Activated CD4-positive, alpha-beta T cell treated with anti-CD3 and anti-CD28 coated beads for 4 hours (primary cell): ENCODE measurements around the gene AMBN.
"Not testable (repeated sequence)": the region's sequence is repeated elsewhere in the genome, so short reads cannot be mapped to it uniquely, and the experiment has no call there.

Source experiments
- DNase-seq, 2 donors: peaks; one replicate each; pipeline ENCODE4 v3.0.0-alpha.2; 2020

Gene AMBN

DNA sequence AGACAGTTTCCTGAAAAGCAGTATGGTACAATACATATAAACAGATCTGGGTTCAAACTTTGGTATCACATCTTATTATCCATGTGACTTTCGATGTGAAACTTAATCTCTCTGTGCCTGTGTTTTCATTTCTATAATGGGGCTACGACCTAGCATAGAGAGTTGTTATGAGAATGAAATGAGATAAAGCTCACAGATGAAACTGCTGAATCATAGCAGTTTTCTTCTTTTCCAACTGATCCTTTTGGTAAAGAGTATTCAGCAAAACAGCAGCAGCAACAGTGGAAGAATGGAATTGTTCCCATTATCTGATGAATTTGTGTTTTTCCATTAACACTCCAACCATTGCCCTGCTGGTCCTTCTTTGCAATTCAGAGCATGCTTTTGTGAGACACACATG, 16.3 kb downstream of the AMBN start:
- no peak for DNase-seq

DNA sequence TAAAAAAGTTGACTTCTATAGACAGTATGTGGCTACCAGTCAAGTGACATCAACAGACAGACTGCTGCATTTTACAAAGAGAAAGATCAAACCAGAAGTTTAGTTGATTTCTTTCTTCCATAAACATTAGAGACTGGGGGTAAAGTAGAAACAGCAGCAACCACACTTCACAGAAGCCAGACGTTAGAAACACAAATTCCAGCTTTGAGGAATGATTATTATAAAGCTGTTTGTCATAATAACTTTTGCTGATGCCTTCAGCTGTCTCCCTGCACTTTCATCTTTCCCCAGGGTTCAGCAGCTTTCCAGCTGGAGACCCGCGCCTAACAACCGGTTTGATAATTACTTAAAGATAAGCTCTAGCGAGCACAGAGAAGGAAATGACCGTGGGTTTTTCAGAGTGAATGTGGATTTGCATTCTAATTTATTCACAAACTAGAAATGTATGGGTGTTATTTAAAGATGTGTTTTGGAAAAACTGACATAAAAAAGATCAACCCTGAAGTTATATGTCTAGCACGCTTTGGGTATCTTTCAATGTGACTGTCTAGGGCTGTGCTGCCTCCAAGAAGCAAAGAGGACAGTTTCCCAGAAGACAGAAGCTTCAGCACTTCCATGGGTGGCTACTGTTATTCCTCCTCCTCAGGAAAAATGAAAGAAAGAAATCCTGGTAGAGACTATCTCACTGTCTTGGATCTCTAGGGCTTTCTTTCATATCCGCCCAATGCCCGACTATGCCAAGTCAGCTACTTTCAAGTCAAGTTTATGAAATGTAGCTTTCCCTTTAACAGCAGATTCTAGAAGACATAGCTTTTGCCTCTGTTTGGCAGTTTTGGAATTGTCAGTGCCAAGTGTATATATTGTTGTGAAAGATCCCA, 21.5 kb downstream of the AMBN start:
- DNase-seq = no peak

DNA sequence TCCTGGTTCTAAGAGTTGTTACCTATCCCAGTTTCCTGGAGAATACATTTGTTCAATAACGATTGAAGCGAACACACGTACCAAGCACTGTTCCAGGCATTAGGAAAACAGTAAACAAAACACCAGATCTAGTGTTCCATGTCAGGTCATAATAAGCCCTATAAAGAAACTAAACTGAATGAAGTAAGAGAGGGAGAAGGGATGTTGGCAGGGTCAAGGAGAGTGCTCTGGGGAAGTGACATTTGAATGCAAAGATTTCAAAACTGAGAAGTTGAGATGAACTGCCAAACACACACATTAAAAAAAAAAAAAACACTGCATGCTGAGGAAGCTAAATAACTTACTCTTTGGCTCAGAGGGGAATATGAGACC, 22.1 kb downstream of the AMBN start:
- DNase-seq = no peak

DNA sequence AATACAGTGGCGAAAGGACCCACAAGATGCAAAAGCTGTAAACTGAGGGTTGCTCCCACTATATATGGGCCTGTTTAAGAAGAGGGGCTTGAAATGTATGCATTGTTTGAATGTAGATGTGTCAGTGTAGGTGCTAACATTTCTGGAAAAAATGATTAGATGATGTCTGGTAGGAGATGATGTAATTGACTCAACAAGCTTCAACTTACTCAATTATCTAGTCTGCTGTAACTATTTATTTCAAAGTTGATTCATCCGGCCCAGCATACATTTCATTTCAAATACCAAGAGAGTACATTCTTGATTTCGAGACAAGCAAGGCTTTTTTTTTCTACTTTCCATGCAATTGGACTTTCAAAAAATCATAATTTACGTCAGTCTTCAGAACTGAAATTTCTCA, 27.2 kb downstream of the AMBN start:
- no peak for DNase-seq

DNA sequence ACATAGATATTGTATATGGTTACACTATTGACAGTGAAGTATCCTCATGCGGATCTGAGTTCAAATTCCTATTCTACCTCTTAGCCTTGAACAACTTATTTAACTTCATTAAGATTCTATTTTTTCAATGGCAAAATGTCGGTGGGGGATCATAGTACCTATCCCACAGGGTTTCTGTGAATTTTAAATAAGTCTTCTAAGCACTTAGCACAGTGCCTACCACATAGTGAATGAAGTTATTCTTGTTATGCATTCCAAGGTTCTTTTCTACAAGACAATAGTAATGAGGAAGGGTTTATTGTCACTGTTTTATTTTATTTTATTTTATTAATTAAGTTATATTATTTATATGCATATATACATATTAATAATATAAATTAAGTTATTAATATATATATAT, 27.7 kb downstream of the AMBN start:
- no peak for DNase-seq

DNA sequence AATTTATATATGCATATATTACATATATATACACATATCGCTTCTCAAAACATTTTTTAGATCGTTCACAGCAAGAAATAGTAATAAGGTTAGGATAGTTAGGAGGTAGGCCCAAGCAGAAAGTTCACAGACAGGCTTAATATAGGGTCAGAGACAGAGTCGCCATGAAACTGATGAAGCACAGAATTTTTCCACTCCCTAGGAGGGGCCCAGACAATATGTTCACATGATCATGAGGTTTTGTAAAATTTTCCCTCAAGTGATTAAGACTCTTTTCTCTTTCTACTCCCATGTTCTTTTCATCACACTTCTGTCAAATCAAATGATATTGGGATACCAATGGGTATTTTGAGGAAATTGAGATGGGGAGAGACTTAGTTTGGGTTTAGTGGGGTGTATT, 31.3 kb downstream of the AMBN start:
- DNase-seq = no peak

DNA sequence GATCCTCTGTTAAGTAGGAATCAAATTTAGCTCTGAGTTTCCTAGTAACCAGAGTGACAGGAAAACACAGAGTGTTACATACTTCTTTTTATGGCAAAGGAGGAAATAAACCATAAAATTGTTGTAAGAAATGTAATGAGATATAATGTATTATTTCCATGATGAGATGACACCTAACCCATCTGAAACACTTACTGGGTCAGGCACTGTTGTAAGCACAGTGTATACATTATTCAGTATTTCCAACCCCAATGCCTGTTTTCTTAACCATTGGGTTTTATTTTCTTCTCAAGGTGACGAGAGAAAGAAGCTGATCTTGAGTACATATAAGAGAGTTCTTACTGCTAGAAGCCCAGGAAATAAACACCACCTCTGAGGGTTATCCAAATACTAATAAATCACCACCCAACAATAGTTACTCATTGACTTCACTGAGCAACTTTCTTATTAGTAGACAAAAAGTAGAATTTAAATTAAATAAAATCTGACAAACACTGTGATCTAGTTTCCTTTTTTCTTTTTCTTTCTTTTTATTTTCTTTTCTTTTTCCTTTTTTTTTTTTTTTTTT, 32.3 kb downstream of the AMBN start:
- no peak for DNase-seq

DNA sequence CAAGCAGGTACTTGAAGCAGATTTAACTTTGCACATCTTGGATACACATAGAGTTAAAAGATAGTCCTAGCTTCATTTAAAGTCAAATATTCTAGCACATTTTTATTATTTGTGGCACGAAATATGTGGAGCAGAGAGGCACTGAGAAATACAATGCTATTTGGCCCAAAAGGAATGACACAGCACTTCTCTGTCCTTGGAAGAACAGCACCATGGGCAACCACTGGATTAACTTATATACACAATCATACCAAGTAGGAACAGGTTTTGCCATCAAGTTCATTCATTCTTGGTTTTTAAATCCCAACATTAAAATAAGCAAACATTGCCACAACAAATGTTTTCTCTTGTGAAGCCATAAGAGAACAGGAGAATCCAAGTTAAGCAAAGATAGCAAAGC, 35.6 kb downstream of the AMBN start:
- no peak for DNase-seq

DNA sequence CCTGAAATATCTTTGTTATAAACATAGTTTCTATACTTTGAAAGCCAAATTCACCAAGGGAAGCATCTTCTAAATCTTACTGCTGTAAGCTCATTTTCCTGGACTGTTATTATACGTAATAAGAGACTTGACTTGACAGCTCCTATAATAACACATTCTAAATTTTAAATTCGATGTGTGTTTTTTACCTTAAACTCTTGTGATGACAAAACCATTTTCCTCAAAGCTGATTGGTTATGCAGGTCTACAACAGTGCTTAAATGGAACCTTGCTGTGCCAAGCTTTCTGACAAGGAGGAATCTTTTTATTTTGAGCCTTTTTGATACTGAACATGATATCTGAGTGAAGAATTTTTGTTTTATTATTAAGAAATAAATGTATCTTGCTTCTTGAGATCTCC, 36.4 kb downstream of the AMBN start, which contains the start of gene ENAM:
Gene ENAM (plus strand): TSS at position 301 of the 400 bp plus-strand sequence. CDS start 757 bp downstream, outside the sequence.
- DNase-seq = no peak

DNA sequence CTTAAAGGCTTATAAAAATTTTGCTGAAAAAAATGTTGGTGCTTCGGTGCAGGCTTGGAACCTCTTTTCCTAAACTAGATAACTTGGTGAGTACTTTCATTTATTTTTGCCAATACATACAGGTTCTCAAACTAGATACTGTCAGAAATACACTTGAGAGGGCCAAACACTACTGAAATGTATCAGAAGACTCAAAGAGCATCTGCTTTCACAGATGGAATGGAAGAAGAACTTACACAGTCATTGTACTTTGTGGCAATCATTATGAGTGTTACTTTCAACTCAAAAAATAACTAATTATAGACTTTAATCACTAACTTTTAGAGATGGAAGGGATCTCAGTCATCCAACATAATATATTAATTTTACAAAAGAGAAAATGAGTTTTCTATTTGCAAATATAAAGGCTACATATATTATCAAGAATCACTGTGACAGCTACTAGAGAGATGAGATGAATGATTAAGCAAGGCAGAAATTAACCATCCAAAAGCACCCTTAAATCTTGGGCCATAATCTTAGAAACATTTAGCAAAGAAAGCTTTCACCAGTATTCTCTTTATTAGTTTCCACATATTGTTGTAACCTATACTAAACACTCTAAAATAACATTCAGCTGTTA, 37.5 kb downstream of the AMBN start:
- no peak for DNase-seq

DNA sequence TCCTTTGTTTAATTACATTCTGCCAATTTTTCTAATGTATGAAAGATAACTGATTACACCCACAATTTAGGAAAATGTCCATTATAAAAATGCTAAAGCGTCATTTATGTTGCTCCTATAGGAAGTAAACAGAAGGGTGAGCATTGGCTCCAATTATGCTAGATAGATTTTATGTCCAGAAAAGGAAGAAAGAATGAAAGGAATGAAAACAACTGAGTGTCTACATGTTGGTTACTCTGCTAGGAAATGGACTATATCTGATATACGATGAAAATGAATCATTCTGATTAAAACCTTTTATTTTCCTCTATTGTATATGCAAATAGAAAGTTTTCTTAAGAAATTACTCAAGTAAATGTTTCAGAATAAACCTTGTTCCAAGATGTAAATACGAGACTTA, 38.1 kb downstream of the AMBN start:
- DNase-seq = no peak

DNA sequence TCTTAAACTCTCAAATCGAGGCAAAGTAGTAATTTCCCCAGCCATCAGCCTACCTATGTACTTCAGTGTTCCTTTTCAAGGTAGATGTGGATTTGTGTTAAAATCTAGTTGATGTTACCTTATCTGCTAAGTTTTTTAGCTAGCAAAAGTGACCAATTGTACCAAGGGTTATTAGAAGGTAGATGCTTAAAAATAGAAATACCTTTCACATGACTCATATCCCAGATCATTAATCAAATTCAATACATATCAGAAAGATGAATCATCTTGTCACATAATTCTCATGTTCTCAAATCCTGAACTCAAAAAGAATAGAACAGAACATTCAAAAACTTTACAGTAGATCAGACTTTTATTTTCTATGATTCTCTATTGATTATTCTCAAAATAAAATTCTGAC, 40.0 kb downstream of the AMBN start:
- DNase-seq = no peak

DNA sequence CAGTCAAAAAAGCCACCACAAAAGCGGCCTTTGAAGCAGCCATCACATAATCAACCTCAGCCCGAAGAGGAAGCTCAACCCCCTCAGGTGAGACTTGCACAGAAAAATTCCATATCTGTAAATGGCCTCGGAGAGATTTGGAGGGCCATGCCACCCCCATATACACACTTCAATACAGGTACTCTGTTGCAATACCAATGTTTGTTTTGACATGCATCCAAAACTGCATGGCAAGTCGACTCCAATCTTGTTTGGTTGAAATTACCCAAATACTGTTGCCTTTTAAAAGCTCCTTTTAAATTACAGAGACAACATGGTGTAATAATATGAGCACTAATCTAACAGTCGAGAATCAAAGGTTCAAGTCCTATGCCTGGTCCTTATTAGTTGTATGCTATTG, 42.4 kb downstream of the AMBN start:
- DNase-seq = no peak

DNA sequence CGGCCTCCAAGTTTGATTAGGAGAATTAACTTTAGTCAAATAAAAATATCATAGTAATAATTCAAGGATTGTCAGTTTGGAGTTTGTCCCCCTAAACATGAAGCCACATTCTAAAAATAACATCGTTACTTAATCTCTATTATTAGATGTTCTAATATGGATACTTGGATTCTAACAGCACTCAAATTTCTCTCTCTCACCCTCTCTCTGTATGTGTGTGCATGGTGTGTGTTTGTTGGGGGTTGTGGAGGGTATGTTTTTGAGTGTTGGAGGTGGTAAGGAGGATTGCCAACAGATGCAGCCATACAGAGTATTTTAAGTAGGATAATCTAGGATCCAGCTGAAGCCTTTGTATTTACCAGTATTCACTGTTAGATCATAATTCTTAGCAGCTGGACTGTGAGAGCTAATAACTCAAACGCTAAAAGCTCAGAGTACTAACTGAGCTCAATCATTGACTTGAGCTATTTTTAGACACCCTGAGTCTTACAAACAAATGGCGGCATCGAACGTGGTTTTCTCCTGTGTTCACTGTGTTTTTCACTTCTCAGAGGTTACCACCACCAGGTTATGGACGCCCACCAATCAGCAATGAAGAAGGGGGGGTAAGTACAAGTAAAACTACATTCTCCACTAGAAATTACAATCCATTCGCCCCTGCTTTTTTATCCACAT, 45.3 kb downstream of the AMBN start:
- DNase-seq = no peak

DNA sequence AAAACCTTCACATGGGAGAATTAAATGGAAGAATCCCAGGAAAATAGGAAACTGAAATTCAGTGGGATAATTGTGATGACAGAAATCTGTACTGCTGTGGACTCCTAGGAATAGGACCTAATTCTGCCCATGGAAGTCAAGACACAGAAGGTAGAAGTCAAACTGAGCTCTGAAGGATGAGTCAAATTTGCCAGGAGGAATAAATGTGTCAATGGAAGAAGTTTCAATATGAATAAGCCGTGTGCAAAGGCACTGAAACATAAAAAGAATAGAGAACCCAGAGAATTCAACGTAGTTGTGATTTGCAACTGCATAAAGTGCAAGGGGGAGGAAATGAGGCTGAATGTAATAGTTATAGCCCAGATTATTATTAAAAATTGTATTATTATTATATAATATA, 48.1 kb downstream of the AMBN start:
- no peak for DNase-seq

DNA sequence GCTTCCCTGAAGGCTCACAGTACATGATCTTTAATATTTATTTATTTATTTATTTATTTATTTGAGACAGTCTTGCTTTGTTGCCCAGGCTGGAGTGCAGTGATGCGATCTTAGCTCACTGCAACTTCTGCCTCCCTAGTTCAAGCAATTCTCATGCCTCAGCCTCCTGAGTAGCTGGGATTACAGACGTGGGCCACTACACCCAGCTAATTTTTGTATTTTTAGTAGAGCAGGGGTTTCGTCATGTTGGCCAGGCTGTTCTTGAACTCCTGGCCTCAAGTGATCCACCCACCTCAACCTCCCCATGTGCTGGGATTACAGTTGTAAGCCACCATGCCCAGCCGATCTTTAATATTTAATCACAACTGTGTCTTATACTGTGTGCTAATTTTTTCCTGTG, 58.7 kb downstream of the AMBN start:
- DNase-seq = not testable (repeated sequence)

DNA sequence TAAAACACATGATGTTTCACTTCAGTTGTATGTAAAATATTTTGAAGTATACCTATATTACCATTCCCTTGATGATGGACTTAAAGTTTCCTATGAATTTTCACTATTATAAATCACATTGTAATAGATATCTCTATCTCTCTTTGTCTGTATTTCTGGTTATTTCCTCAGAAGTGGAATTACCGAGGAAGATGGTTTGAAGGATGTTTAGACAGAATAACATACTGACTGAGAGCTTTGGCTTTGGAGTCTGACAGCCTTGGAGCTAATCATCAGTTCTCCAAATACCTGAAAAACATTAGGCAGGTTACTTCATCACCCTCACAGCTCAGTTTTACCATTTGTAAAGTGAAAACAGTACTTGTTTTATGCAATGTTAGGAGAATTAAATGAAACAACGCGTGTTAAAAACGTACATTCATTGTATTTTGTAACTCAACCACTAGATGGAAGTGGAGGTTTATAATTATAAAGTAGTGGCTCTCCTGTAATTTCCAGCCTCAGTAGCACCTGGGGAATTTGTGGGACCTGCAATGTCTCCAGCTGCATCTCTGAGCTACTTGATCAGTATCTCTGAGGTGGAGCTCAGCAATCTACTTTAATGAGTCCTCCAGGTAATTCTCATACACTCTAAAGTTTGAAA, 59.9 kb downstream of the AMBN start:
- peak in 1 of 2 donors; percentile 1 for DNase-seq

DNA sequence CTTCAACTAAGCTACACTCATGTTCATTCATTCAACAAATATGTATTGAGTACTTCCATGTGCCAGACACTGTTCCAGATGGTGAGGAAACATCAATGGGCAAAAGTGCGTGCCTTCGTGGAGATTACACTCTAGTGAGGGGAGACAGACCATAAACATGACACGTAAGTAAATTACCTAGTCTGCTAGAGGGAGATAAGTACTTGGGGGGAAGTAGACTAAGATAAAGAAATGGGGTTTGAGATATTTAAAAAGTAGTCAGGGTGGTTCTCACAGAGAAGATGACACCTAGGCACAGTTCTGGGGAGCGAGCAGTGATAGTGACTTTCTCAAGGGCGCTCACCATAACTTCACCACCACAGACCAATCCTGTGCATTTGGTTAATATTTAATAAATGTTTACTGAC, 62.6 kb downstream of the AMBN start:
- no peak for DNase-seq
